ENCODE results near the gene ZNF212.
A peak's percentile ranks its signal among the peaks of the same experiment; 100 is the strongest.

The ZNF212 gene

DNA sequence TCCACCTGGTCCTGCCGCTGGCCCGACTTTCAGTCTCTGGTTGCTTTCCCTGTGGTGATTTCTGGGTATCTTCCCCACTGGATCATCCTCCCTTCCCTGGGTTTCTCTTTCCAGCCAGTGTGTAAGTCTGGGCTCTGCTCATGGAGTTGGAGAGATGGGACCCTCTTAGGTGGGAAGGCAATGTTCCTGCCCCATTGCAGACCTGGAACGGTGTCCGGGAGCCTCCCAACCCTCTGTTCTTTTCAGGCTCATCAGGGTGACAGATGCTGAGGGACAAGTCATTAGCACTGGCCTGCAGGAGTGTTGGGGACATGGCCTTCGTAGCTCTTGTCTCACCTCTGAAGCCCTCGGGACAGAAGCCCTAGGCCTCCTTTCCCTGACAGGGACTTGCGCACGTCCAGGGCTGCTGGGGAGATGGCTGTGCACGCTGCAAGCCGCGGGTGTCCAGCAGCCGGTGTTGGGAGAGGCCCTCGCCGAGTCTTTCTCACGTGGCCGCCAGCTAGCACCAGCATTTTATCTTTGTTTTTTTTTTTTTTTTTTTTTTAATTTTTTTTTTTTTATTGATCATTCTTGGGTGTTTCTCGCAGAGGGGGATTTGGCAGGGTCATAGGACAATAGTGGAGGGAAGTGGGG lies 39.8 kb downstream of the ZNF212 start:
- no peak overlapping the region for H3K4me3 Mint-ChIP-seq
- no peak overlapping the region for H3K27ac Mint-ChIP-seq
- H3K4me1 Mint-ChIP-seq = no peaks in the 10 kb centered on the region
- no peaks in the 10 kb centered on the region for H3K27me3 Mint-ChIP-seq (ENCODE audit: low read depth)
- H3K9me3 Mint-ChIP-seq = peaks cover 5% of the 10 kb centered on the region
- H3K36me3 Mint-ChIP-seq (ENCODE audit: low read depth) = peaks cover 60% of the 10 kb centered on the region
- TF ChIP-seq, protein P1, sequence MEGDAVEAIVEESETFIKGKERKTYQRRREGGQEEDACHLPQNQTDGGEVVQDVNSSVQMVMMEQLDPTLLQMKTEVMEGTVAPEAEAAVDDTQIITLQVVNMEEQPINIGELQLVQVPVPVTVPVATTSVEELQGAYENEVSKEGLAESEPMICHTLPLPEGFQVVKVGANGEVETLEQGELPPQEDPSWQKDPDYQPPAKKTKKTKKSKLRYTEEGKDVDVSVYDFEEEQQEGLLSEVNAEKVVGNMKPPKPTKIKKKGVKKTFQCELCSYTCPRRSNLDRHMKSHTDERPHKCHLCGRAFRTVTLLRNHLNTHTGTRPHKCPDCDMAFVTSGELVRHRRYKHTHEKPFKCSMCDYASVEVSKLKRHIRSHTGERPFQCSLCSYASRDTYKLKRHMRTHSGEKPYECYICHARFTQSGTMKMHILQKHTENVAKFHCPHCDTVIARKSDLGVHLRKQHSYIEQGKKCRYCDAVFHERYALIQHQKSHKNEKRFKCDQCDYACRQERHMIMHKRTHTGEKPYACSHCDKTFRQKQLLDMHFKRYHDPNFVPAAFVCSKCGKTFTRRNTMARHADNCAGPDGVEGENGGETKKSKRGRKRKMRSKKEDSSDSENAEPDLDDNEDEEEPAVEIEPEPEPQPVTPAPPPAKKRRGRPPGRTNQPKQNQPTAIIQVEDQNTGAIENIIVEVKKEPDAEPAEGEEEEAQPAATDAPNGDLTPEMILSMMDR (IDR thresholded peaks at IDR 0.05; ENCODE audit: unreplicated experiment in 3 of 3) = no peak

GRCh38 chr7:149280151-149280550 lies 40.7 kb downstream of the ZNF212 start:
- no peaks in the 10 kb centered on the region for H3K4me1 Mint-ChIP-seq
- no peak overlapping the region for H3K4me3 Mint-ChIP-seq
- H3K27ac Mint-ChIP-seq = no peak overlapping the region
- no peaks in the 10 kb centered on the region for H3K27me3 Mint-ChIP-seq (ENCODE audit: low read depth)
- TF ChIP-seq, protein P1 (IDR thresholded peaks at IDR 0.05; ENCODE audit: unreplicated experiment in 3 of 3) = no peak
- no peaks in the 10 kb centered on the region for H3K9me3 Mint-ChIP-seq
- peaks cover 50% of the 10 kb centered on the region for H3K36me3 Mint-ChIP-seq (ENCODE audit: low read depth)

DNA sequence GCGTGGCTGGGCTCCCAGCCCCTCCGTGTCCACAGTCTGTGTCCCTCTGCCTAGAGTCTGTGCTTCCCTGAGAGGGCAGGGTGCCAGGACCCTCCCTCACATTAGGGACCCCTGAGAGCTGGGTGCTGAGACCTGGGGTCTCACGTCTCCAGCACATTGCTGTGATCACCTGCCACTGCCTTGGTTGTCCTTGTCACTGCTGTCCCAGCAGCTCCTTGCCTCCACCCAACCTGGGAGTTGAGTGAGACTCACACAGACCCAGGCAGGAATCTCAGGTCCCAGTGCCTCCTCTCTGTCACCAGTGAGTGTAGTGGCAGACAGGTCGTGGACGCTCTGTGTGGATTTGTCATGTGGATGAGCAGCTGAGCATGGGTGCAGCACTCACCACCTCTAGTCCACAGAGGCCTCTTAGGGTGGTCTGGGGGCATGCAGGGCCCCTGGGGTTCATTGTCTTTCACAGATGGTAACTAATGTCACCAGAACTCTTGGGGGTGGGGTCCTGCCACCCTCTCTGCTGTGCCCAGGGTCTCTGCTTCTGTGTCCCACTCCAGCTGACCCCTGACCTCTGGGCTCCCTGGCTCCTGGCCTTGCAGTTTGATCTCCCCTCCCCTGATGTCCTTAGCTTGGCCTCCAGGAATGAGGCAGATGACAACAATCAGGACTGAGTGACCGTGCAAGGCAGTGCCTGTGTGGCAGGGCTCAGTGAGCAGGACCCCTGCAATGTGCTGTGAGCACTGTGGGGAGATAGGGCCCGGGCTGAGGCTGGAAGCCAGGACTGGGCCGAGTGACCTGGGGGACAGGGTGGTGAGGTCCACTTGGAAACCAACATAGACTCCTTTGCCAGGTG lies 41.4 kb downstream of the ZNF212 start:
- Mint-ChIP-seq H3K4me1 (peaks cover 6% of the 10 kb centered on the region), H3K36me3 (ENCODE audit: low read depth) (peaks cover 45% of the 10 kb centered on the region), H3K27me3 (ENCODE audit: low read depth) (peaks cover 4% of the 10 kb centered on the region), H3K27ac (no peak overlapping the region), H3K4me3 (no peak overlapping the region), H3K9me3 (no peaks in the 10 kb centered on the region)
- TF ChIP-seq, protein P1 (IDR thresholded peaks at IDR 0.05; ENCODE audit: unreplicated experiment in 3 of 3) = no peak

GRCh38 chr7:149281508-149282330 lies 42.3 kb downstream of the ZNF212 start:
- H3K4me3 Mint-ChIP-seq = no peak overlapping the region

GRCh38 chr7:149282331-149282655 lies 42.8 kb downstream of the ZNF212 start:
- Mint-ChIP-seq H3K4me3 (peak overlapping the region in 2 of 3 experiments; percentile 11 to 33), H3K27ac (no peak overlapping the region), H3K4me1 (peaks cover 10% of the 10 kb centered on the region), H3K36me3 (ENCODE audit: low read depth) (peaks cover 35% of the 10 kb centered on the region), H3K9me3 (no peaks in the 10 kb centered on the region), H3K27me3 (ENCODE audit: low read depth) (peaks cover 4% of the 10 kb centered on the region)
- TF ChIP-seq, protein P1 (IDR thresholded peaks at IDR 0.05; ENCODE audit: unreplicated experiment in 3 of 3) = no peak

More at GRCh38 chr7:149281508-149282330, 42.3 kb downstream of the ZNF212 start:
- Mint-ChIP-seq H3K27ac (no peak overlapping the region), H3K27me3 (ENCODE audit: low read depth) (peaks cover 4% of the 10 kb centered on the region), H3K4me1 (peaks cover 10% of the 10 kb centered on the region), H3K9me3 (no peaks in the 10 kb centered on the region), H3K36me3 (ENCODE audit: low read depth) (peaks cover 39% of the 10 kb centered on the region)
- TF ChIP-seq, protein P1 (IDR thresholded peaks at IDR 0.05; ENCODE audit: unreplicated experiment in 3 of 3) = no peak

All from nephron (organoid).